Right ventricle myocardium inferior (tissue), 1 donor: Measurements from ENCODE around the gene ATP1B4. TPM values are rescaled to one million over a fixed set of nuclear protein-coding genes. Genes with fewer than 3 reads are reported as not detected.

ENCODE experiments used
- ATAC-seq: fragments of 200-7000 bp; cut with Tn5 transposase; one replicate; pipeline ENCODE4 v1.9.1; 2020; ENCODE audit warnings: mild to moderate bottlenecking, moderate library complexity
- DNase-seq: peaks from one replicate; pipeline ENCODE4 v3.0.0; 2021; ENCODE audit errors: missing footprints
- intact Hi-C: fragments of 100-400 bp; cut with DNase I; formaldehyde crosslinking; loops from one replicate; pipeline ENCODE4 v1.11.0; 2022
- total RNA-seq: library from RNA; stranded (reverse); fragmentation: NEBNext Ultra II Directional; extraction: Animal tissue kit (Norgen Biotek cat#: 25700); gene quantifications from one replicate; pipeline ENCODE4 v1.2.1, GENCODE V29; 2021
- donor health status: DM: no; HTN: yes; CAD: no; lungs with severe emphysema.

The ATP1B4 gene
- total RNA-seq, 1 donor from 2014 or later = not detected

DNA sequence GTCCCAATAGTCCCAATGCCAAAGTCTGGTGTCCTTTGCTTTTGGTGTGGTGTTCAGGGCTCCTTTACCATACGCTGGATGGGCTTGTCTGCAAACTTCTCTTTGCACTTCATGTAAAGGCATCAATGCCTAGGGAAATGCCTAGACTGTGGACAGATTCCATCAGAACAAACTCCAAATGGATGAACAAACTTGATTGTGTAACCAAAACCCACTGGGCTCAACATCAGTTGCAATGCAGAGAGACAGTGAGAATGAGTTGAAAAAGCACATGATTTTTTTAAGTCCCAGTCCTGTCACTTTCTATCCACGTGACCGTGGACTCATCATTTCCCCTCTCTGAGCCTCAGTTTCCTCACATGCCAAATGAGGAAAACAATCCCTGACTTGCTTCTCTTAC lies 4.9 kb downstream of the ATP1B4 start:
- ATAC-seq = peak; percentile 27
- no peak for DNase-seq
- intact Hi-C loops = loop anchor here (10.0 kb wide), 1 partner anchor 98 kb away; the partner anchor contains the start of gene LAMP2

- intact Hi-C loops = loop anchor here (10.0 kb wide), 1 partner anchor 97 kb away; the partner anchor contains the start of gene LAMP2
- no peak for DNase-seq
- peak; percentile 73 for ATAC-seq
Observed at GRCh38 chrX:120367402-120368109, 5.7 kb downstream of the ATP1B4 start.

DNA sequence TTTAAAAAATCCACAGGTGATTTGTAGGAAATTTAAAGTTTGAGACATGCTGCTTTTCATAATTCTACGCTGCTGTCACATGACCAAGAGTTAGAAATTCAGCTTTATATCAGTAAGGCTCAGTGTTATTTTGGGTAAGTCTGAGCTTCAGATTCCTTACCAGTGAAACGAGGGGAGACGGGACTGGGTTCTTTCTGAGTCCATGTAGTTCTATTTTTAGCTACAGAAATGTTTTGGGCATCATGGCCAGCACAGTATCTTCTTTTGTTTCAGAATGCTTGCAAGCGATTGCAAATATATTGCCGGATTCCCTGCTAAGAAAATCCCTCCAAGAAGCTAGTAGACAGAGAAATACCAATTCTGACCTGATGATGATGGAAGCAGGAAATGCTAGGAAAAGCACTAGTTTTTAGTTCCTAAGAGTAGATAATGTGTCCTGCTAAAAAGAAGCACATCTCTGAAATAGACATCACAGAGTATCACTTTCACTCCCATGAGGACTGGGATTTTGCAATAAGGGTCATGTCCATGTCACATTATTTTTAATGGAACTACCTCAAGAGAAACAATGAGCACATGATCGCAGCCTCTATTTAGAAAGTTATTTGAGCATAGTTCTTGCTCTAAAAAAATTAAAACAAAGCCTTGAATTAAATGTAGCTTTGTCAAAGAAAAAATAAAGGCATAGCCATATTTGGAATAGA lies 10.9 kb downstream of the ATP1B4 start:
- DNase-seq (no peak), ATAC-seq (peak; percentile 44)
- intact Hi-C loops = no loop called here

DNA sequence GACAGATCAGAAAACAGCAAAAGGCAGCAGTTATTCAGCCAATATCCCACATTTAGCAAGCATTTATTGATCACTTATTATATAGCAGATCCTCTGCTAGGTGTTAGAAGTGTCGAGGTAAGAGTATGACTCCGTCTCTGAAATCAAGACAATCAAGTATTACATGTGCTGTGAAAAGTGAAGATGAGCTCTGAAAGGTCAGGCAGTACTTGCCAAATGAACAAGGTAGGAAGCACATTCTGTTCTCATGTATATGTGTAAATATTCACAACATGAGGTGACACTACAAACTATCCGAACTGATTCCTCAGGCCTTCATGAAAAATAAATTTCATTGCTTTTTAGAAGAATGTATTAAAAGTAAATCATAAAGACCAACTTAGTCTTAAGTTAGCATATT lies 15.3 kb downstream of the ATP1B4 start:
- DNase-seq (no peak), ATAC-seq (no peak)
- intact Hi-C loops = no loop called here

DNA sequence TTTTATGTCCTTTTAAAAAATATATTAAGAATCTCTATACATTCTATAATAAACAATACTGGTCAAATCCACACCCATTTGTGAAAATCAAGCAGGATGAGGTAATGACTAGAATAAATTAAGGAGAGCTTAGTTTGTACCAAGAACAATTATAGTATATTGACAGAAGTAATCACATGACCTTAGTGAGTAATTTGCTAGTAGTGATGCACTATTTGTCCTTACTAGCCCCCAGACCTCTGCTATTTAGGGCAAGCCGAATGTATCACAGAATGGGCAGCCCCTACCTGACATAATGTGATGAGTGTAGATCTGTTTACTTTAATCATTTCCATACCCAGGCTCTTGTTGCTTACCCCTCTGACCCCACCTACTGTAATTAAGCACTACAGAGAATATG lies 15.8 kb downstream of the ATP1B4 start:
- no peak for DNase-seq
- ATAC-seq = no peak
- intact Hi-C loops = no loop called here

GRCh38 chrX:120378570-120378969 lies 16.7 kb downstream of the ATP1B4 start:
- intact Hi-C loops = no loop called here
- ATAC-seq (no peak), DNase-seq (no peak)

- intact Hi-C loops = no loop called here
- ATAC-seq = no peak
- no peak for DNase-seq
Observed at GRCh38 chrX:120379937-120380681, 18.2 kb downstream of the ATP1B4 start.

GRCh38 chrX:120380699-120381098 lies 18.8 kb downstream of the ATP1B4 start:
- intact Hi-C loops = no loop called here
- ATAC-seq = no peak
- DNase-seq = no peak

GRCh38 chrX:120401301-120401700 lies 39.4 kb downstream of the ATP1B4 start:
- DNase-seq (no peak), ATAC-seq (no peak)
- intact Hi-C loops = no loop called here

DNA sequence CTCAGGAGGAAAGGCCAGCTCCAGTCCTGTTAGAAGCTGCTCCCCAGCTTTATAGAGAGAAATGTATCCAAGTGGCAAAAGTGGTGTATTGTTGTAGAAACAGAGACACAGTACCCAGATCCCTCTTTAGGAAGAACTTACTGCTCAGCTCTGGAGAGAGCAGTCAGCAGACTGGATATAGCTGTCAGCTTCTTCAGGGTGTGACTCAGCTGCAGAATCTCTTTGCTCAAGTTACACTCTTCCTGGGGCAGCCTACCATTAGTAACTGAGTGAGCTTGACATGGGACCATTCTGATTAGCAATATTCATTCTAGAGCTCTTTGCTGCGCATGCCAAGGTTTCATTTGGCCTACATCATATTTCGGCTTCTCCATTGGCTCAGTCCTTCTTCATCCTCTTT lies 40.5 kb downstream of the ATP1B4 start:
- no peak for DNase-seq
- intact Hi-C loops = no loop called here
- ATAC-seq = no peak

GRCh38 chrX:120406638-120407037 lies 44.7 kb downstream of the ATP1B4 start:
- DNase-seq (no peak), ATAC-seq (no peak)
- intact Hi-C loops = no loop called here

DNA sequence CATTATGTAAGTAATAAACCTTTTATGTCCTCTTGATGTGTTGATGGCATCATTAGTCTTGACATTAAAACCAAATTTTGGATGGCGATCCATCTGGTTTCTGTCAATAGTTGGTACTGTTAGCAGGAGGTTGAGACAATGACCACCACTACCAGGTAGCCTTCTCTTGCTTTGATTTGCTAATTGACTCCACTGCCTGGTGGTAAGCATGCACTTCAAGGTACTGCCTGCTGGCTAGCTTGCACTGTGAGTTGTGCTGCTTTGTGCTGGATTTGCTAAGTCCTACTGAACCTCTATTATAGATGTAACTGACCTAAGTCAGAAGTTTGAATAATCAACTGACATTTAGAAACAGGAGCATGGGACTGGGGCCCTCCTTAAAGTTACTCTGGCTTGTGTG lies 46.3 kb downstream of the ATP1B4 start:
- DNase-seq (no peak), ATAC-seq (no peak)
- intact Hi-C loops = no loop called here

DNA sequence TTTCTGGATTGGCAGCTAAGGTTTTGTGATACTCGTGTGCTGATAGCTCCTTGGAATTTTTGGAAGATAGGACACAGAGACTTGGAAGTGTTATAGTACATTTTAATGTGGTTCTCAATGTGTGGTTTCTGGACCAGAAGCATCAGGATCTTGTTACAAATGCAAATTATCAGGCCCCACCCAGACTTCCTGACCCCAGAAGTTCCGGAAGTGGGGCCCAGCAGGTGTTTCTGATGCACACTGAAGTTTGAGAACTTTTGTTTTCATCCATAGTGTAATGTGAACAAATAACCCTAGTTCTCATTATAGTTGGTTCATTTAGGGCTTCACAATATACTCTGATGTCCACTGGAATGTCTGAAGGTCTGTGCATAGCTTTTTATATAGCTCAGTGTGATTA lies 57.6 kb downstream of the ATP1B4 start:
- intact Hi-C loops = no loop called here
- DNase-seq (no peak), ATAC-seq (no peak)

DNA sequence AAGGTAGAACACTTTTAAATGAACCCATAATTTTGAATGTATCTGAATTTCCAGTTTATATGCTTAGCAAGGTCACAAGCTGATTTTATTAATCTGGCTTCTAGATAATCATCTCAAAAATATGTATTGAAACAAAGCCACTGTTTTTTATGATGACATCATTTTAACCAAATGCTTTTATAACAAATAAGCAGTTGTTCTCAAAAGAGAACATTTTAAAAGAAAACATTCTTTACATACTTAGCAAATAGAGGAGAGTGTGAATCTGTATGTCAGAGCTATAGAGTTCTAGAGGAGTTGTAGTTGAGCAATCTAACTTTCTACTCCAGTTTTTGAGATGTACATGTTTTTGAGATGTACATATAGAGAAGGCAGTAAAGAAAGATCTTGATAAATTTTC lies 64.7 kb downstream of the ATP1B4 start:
- DNase-seq = no peak
- ATAC-seq = no peak
- intact Hi-C loops = no loop called here

DNA sequence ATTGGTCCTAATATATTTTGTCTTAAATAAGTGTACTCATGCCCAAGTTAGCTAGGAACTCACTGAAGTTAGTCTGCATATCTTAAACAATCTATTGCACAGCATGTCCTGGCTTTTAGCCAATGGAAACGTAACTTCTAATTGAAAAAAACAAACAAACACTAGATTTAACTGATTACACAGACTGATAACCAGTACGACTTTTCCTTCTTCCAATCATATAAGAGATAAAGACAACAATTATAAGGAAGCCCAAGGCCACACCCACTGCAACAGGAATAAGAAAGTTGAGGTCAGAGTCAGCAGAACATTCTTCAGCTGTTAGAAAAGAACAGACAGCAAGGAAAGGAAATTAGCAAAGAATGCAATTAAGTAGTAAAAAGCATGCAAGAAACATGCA lies 66.4 kb downstream of the ATP1B4 start:
- intact Hi-C loops = no loop called here
- ATAC-seq (no peak), DNase-seq (no peak)

DNA sequence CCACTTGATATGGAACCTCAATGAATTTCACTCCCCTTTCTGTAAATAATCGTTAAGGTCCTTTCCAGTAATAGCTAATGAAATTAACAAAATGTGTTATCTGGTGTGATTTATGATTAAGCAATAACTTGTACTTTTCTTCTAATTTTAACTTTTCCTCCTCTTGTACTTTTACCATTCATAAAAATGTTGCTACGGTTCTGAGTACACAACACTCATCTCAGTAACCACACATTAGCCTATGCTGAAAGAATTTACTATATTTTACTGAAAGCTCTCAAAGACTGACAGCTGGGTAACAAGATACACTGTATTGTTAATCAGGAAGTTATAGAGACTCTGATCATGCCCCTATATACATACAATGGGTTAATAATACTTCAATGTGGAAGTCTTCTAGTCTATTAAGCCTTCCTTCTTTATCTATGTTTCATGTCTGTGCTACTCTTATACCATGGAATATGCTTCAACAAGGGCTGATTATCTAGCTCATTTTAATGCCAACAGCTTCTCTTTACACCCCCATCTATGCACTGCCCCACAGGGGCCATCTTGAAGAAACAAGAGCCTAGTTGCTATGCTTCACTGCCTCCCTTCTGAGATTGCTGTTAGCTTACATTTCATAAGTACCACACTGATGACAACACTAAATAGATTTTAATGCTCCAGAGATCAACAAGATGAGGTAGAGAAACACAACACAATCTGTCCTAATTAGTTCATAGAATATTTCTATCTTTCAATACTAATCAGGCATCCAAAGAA lies 68.1 kb downstream of the ATP1B4 start:
- intact Hi-C loops = no loop called here
- DNase-seq = no peak
- no peak for ATAC-seq
